K562 (cell line): Measurements from ENCODE around the gene MME. TPM values are rescaled to one million over a fixed set of nuclear protein-coding genes. Genes with fewer than 3 reads are reported as not detected.

ENCODE experiments used
- ATAC-seq: fragments of 200-7000 bp; cut with Tn5 transposase; 3 replicates; pipeline ENCODE4 v1.9.1; 2020; ENCODE audit warnings: moderate library complexity
- BruUV-seq: library from RNA; stranded (reverse); fragments of 400-500 nt; replicated peaks from 2 replicates; lab custom pipeline; 2021; lab: Mats Ljungman, UMichigan
- CTCF ChIA-PET: fragments of 300-600 bp; formaldehyde crosslinking; extraction: SDS; loops from one replicate; lab custom pipeline; 2021; ENCODE audit warnings: low intra/inter-chr PET ratio; lab: Yijun Ruan, JAX
- POLR2A ChIA-PET: fragments of 300-600, 350-650 bp; sonication (Branson Sonifier 250); formaldehyde crosslinking; extraction: SDS; loops from one replicate; lab custom pipeline; 2021; ENCODE audit warnings: antibody characterized with exemption, inconsistent platforms; lab: Yijun Ruan, JAX
- DNase-seq, 4 experiments: peaks; one replicate each; pipeline versions ENCODE4 v3.0.0 to v3.0.0-alpha.2; 2011 to 2018; ENCODE audit warnings: low spot score in 3 of 4, mixed read lengths in 3 of 4; ENCODE audit errors: extremely low read depth in 1 of 4
- FAIRE-seq: peaks from 2 replicates; lab custom pipeline; 2011; peaks lifted over from hg19 to GRCh38; lab: Jason Lieb, UNC
- H2AFZ ChIP-seq: 2 replicates; pipeline ENCODE4 v1.6.0; 2011; ENCODE audit warnings: low read depth, low read length, control low read depth, inconsistent platforms
- H3K27ac ChIP-seq: fragments of 200-600 bp; 3 replicates; pipeline ENCODE4 v1.8.0; 2011; ENCODE audit warnings: low read depth, mild to moderate bottlenecking, control low read depth, inconsistent platforms, low read length, moderate library complexity, mixed read lengths; ENCODE audit errors: extremely low read depth
- H3K27me3 ChIP-seq, 2 experiments: fragments of 300-600 bp in 1 of 2; 2 replicates in 1 of 2; 3 replicates in 1 of 2; pipeline versions ENCODE4 v1.6.0 to v1.8.0; 2011; ENCODE audit warnings: inconsistent platforms in 2 of 2, low read length in 2 of 2, mild to moderate bottlenecking in 1 of 2, mixed read lengths in 1 of 2, moderate library complexity in 1 of 2; ENCODE audit not compliant: control insufficient read depth in 2 of 2, insufficient read depth in 2 of 2
- H3K36me3 ChIP-seq: fragments of 300-600 bp; 3 replicates; pipeline ENCODE4 v1.8.0; 2011; ENCODE audit warnings: mild to moderate bottlenecking, low read length, inconsistent platforms; ENCODE audit not compliant: control insufficient read depth, insufficient read depth
- H3K4me1 ChIP-seq, 2 experiments: fragments of 200-600 bp in 1 of 2; replicated peaks in 1 of 2; 2 replicates in 1 of 2; 3 replicates in 1 of 2; pipeline versions ENCODE4 v1.5.1 to v1.8.0; 2011; ENCODE audit warnings: inconsistent platforms in 2 of 2, low read length in 2 of 2, mild to moderate bottlenecking in 1 of 2, mixed read lengths in 1 of 2, moderate library complexity in 1 of 2; ENCODE audit not compliant: control insufficient read depth in 2 of 2, insufficient read depth in 2 of 2
- H3K4me2 ChIP-seq: 2 replicates; pipeline ENCODE4 v1.6.1; 2011; ENCODE audit warnings: low read length, control low read depth, inconsistent platforms, mixed read lengths; ENCODE audit not compliant: insufficient read depth
- H3K4me3 ChIP-seq: fragments of 200-600 bp; sonication (generic), shearing (Covaris generic); 2 replicates; pipeline ENCODE4 v1.5.1; 2016; ENCODE audit warnings: control low read depth, inconsistent platforms
- H3K79me2 ChIP-seq: fragments of 200-600 bp; 3 replicates; pipeline ENCODE4 v1.8.0; 2011; ENCODE audit warnings: low read length, inconsistent platforms; ENCODE audit not compliant: control insufficient read depth, insufficient read depth
- H3K9ac ChIP-seq, 2 experiments: 2 replicates each; pipeline versions ENCODE4 v1.6.0 to v1.6.1; 2011; ENCODE audit warnings: low read depth in 2 of 2, low read length in 2 of 2, control low read depth in 1 of 2, inconsistent platforms in 1 of 2, mild to moderate bottlenecking in 1 of 2, mixed read lengths in 1 of 2; ENCODE audit not compliant: insufficient read depth in 1 of 2
- H3K9me1 ChIP-seq: one replicate; pipeline ENCODE4 v1.6.0; 2011; ENCODE audit warnings: inconsistent platforms, mild to moderate bottlenecking, low read length, moderate library complexity; ENCODE audit not compliant: control insufficient read depth, insufficient read depth
- H3K9me3 ChIP-seq: replicated peaks from 2 replicates; pipeline ENCODE4 v1.5.1; 2011; ENCODE audit warnings: low read depth, low read length, inconsistent platforms; ENCODE audit not compliant: control insufficient read depth, insufficient read depth
- H4K20me1 ChIP-seq: replicated peaks from 2 replicates; pipeline ENCODE4 v1.6.1; 2011; ENCODE audit warnings: low read length, inconsistent platforms, mixed read lengths; ENCODE audit not compliant: control insufficient read depth, insufficient read depth
- ARID1B ChIP-seq: fragments of 450-650 bp; IDR thresholded peaks from 2 replicates; pipeline ENCODE4 v1.6.1; 2016; ENCODE audit warnings: antibody characterized with exemption, mild to moderate bottlenecking, inconsistent platforms
- BHLHE40 ChIP-seq: IDR thresholded peaks from 2 replicates; pipeline ENCODE4 v1.6.1; 2011; ENCODE audit warnings: low read length, improper control_type of control experiment
- CBFA2T2 ChIP-seq: fragments of 450-650 bp; conservative IDR thresholded peaks from 2 replicates; pipeline ENCODE4 v1.6.1; 2017; ENCODE audit warnings: mild to moderate bottlenecking
- CBFA2T3 ChIP-seq: fragments of 450-650 bp; IDR thresholded peaks from 2 replicates; pipeline ENCODE4 v1.6.1; 2017
- CEBPB ChIP-seq: fragments of 450-650 bp; IDR thresholded peaks from 2 replicates; pipeline ENCODE4 v1.6.1; 2016; ENCODE audit warnings: missing genetic modification characterization, missing compliant biosample characterization
- CXXC5 ChIP-seq: fragments of 250-450 bp; sonication (Bioruptor Pico); IDR thresholded peaks from 2 replicates; pipeline ENCODE4 v1.8.0; 2022; ENCODE audit warnings: inconsistent platforms, mild to moderate bottlenecking, moderate library complexity
- EP300 ChIP-seq: IDR thresholded peaks from 2 replicates; pipeline ENCODE4 v1.6.1; 2012; ENCODE audit warnings: low read length, improper control_type of control experiment
- FOS ChIP-seq: IDR thresholded peaks from 3 replicates; pipeline ENCODE4 v1.6.1; 2011; ENCODE audit not compliant: insufficient read length; ENCODE audit errors: extremely low read depth
- FOSL1 ChIP-seq: fragments of 200-800 bp; sonication (Bioruptor generic); conservative IDR thresholded peaks from 2 replicates; pipeline ENCODE4 v1.6.1; 2016; ENCODE audit warnings: missing genetic modification characterization, missing compliant biosample characterization
- JUN ChIP-seq, 2 experiments: sonication (generic) in 1 of 2; formaldehyde crosslinking in 1 of 2; IDR thresholded peaks; 2 replicates each; pipeline versions ENCODE4 v1.6.1 to v1.8.0; 2012 to 2022; ENCODE audit warnings: borderline replicate concordance in 2 of 2, mild to moderate bottlenecking in 2 of 2, improper control_type of control experiment in 1 of 2, low read depth in 1 of 2, low read length in 1 of 2, missing genetic modification reagents in 1 of 2
- KDM5B ChIP-seq: fragments of 200-600 bp; sonication (generic); IDR thresholded peaks from 2 replicates; pipeline ENCODE4 v1.6.1; 2012; ENCODE audit warnings: low read depth, mild to moderate bottlenecking, moderate library complexity, low read length, control low read depth, inconsistent platforms; ENCODE audit not compliant: insufficient replicate concordance
- LCOR ChIP-seq: sonication (generic); formaldehyde crosslinking; IDR thresholded peaks from 2 replicates; pipeline ENCODE4 v1.8.0; 2022; ENCODE audit warnings: mild to moderate bottlenecking, missing genetic modification reagents
- NFE2 ChIP-seq: IDR thresholded peaks from 2 replicates; pipeline ENCODE4 v1.6.1; 2014; ENCODE audit warnings: antibody characterized with exemption, low read depth
- RCOR1 ChIP-seq, 2 experiments: IDR thresholded peaks; 2 replicates each; pipeline ENCODE4 v1.6.1; 2012; ENCODE audit warnings: low read depth in 2 of 2, low read length in 2 of 2, borderline replicate concordance in 1 of 2, improper control_type of control experiment in 1 of 2
- SETDB1 ChIP-seq: IDR thresholded peaks from one replicate; pipeline ENCODE4 v1.6.1; 2012; ENCODE audit warnings: low read length, control low read depth, inconsistent platforms
- SMAD2 ChIP-seq: fragments of 150-350 bp; IDR thresholded peaks from 2 replicates; pipeline ENCODE4 v1.6.1; 2014; ENCODE audit warnings: low read depth, mild to moderate bottlenecking, low read length
- SOX6 ChIP-seq: fragments of 450-650 bp; IDR thresholded peaks from 2 replicates; pipeline ENCODE4 v1.6.1; 2014; ENCODE audit warnings: mild to moderate bottlenecking
- TAF9B ChIP-seq: fragments of 450-650 bp; IDR thresholded peaks from 2 replicates; pipeline ENCODE4 v1.6.1; 2018; ENCODE audit warnings: mild to moderate bottlenecking; ENCODE audit not compliant: partially characterized antibody
- TEAD4 ChIP-seq, 2 experiments: sonication (generic) in 1 of 2; formaldehyde crosslinking in 1 of 2; IDR thresholded peaks; 2 replicates each; pipeline versions ENCODE4 v1.6.1 to v1.8.0; 2012 to 2022; ENCODE audit warnings: borderline replicate concordance in 1 of 2, inconsistent platforms in 1 of 2, low read length in 1 of 2, mild to moderate bottlenecking in 1 of 2, missing genetic modification reagents in 1 of 2
- ZEB2 ChIP-seq: fragments of 450-650 bp; IDR thresholded peaks from 2 replicates; pipeline ENCODE4 v1.6.1; 2016
- ZNF197 ChIP-seq: fragments of 200-800 bp; sonication (Bioruptor generic); IDR thresholded peaks from 2 replicates; pipeline ENCODE4 v1.6.1; 2016; ENCODE audit warnings: low read depth, missing genetic modification characterization, missing compliant biosample characterization
- ZNF239 ChIP-seq: fragments of 250-450 bp; sonication (Bioruptor Pico); IDR thresholded peaks from 2 replicates; pipeline ENCODE4 v1.4.0; 2020; ENCODE audit warnings: mild to moderate bottlenecking
- WGBS: fragments of 100-300 bp; shearing (Covaris generic); methylation state at CpG from one replicate; pipeline ENCODE4 v1.1.6; 2016; ENCODE audit warnings: low coverage, mixed read lengths; ENCODE audit not compliant: insufficient coverage; ENCODE audit errors: missing lambda C conversion rate; 5-methylcytosine and 5-hydroxymethylcytosine counted together
- in situ Hi-C: fragments of 300-500 bp; cut with MboI; formaldehyde crosslinking; loops from 4 replicates; pipeline ENCODE4 v1.15.0; 2018; ENCODE audit warnings: inconsistent platforms, mixed read lengths
- intact Hi-C: fragments of 100-400 bp; cut with micrococcal nuclease; formaldehyde crosslinking; loops from 2 replicates; pipeline ENCODE4 v1.14.2; 2022
- polyA plus RNA-seq, 8 experiments: library from polyadenylated mRNA; depleted of rRNA in 4 of 8; stranded (reverse) in 5 of 8; unstranded in 3 of 8; fragments of >200 nt; fragmentation: Nextera tagmentation in 2 of 8; fragmentation: Illumina TruSeq in 1 of 8; extraction: Ambion mirVana in 2 of 8; extraction: Trizol in 1 of 8; gene quantifications; 2 replicates each; pipeline versions ENCODE4 v1.2.1 to v1.2.3, GENCODE V29; 2011 to 2014; ENCODE audit warnings: inconsistent platforms in 1 of 8, missing spikeins in 1 of 8
- total RNA-seq, 7 experiments: library from RNA; depleted of rRNA in 6 of 7; stranded (reverse); fragments of >200 nt in 6 of 7; fragmentation: Illumina TruSeq in 2 of 7; extraction: Trizol in 2 of 7; gene quantifications; 2 replicates each; pipeline versions ENCODE4 v1.2.1 to v1.2.3, GENCODE V29; 2011 to 2021; ENCODE audit warnings: low replicate concordance in 1 of 7
- TF ChIP-seq, protein P1 (sequence below): sonication (generic); formaldehyde crosslinking; IDR thresholded peaks from 2 replicates; pipeline ENCODE4 v1.8.0; 2022; ENCODE audit warnings: missing genetic modification reagents, mild to moderate bottlenecking, moderate library complexity, borderline replicate concordance

The MME gene
- total and polyA plus RNA-seq, 9 of the 15 experiments (the other 6 are each of a cell fraction or from before 2014, with no cell fraction given) = 0.80 to 8.6 (median 2.5) TPM

GRCh38 chr3:155231792-155232191 lies 151.7 kb downstream of the MME start (continued):
- TF ChIP-seq EP300 = no peak
- TF ChIP-seq KDM5B = no peak
- no peak for TF ChIP-seq SETDB1
- TF ChIP-seq ZNF197 (CRISPR knock-in tag) = no peak
- no peak for TF ChIP-seq SMAD2

- H3K4me2 ChIP-seq = no peak overlapping the region
- no peak overlapping the region for H3K27ac ChIP-seq
- no peaks in the 10 kb centered on the region for H4K20me1 ChIP-seq
- H3K36me3 ChIP-seq = no peaks in the 10 kb centered on the region
- peak; percentile 81 for ATAC-seq
- H3K79me2 ChIP-seq = no peaks in the 10 kb centered on the region
- H3K4me3 ChIP-seq = no peak overlapping the region
- peaks cover 0 to 25% of the 10 kb centered on the region in 2 experiments; a peak in 3 of 5 replicates for H3K4me1 ChIP-seq
- 30% methylated on average over 3 of the region's 3 CpGs for WGBS
- H3K9ac ChIP-seq = no peak overlapping the region
- POLR2A ChIA-PET = interaction anchor here (0.6 to 1.7 kb wide), 3 partner anchors 9 to 63 kb away, joined by 3 to 4 read pairs (median 3); no protein-coding TSS in a partner anchor
- in situ Hi-C loops = no loop called here
- peak; percentile 73 for FAIRE-seq
- CTCF ChIA-PET = no interaction called here
- DNase-seq = peak in 2 of 4 experiments; percentile 41 to 64
- no peaks in the 10 kb centered on the region for H3K27me3 ChIP-seq
- intact Hi-C loops = no loop called here
- no TSS peak for BruUV-seq
- no peak overlapping the region for H2AFZ ChIP-seq
- H3K9me3 ChIP-seq = no peaks in the 10 kb centered on the region
- H3K9me1 ChIP-seq = no peaks in the 10 kb centered on the region
- TF ChIP-seq ARID1B (peak; percentile 60), RCOR1 (IDR thresholded peaks at IDR 0.05; ENCODE audit: borderline replicate concordance in 1 of 2, low read depth in 2 of 2, low read length in 2 of 2) (peak in 1 of 2 experiments; percentile 74; a peak in 2 of 4 replicates), TEAD4 (IDR thresholded peaks at IDR 0.05; ENCODE audit: low read length) (peak; percentile 40; the same call in 1 of the 2 replicates), TEAD4 (CRISPR knock-in tag; IDR thresholded peaks at IDR 0.05; ENCODE audit: borderline replicate concordance) (no peak), NFE2 (0 out of 2 replicates have a peak, but pooled peaks have one; percentile 34), LCOR (CRISPR knock-in tag) (no peak), CXXC5 (0 out of 2 replicates have a peak, but pooled peaks have one; percentile 12), ZEB2 (peak; percentile 31; the same call in 1 of the 2 replicates), FOSL1 (tag) (peak; percentile 85), ZNF239 (CRISPR knock-in tag) (no peak), CBFA2T2 (peak; percentile 68), CEBPB (tag) (peak; percentile 73), BHLHE40 (0 out of 2 replicates have a peak, but pooled peaks have one; percentile 18), SOX6 (0 out of 2 replicates have a peak, but pooled peaks have one; percentile 35), FOS (no peak), JUN (IDR thresholded peaks at IDR 0.05; ENCODE audit: borderline replicate concordance, low read depth, low read length) (peak; percentile 72; the same call in 1 of the 2 replicates), JUN (CRISPR knock-in tag; IDR thresholded peaks at IDR 0.05; ENCODE audit: borderline replicate concordance) (no peak), CBFA2T3 (peak; percentile 80), TAF9B (peak; percentile 54)
- TF ChIP-seq, protein P1, sequence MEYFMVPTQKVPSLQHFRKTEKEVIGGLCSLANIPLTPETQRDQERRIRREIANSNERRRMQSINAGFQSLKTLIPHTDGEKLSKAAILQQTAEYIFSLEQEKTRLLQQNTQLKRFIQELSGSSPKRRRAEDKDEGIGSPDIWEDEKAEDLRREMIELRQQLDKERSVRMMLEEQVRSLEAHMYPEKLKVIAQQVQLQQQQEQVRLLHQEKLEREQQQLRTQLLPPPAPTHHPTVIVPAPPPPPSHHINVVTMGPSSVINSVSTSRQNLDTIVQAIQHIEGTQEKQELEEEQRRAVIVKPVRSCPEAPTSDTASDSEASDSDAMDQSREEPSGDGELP (CRISPR knock-in tag) = peak; percentile 72
Observed at GRCh38 chr3:155232605-155233004, 152.5 kb downstream of the MME start.
